HepG2 (cell line): ENCODE results near the gene TK2. TPM values are rescaled to one million over a fixed set of nuclear protein-coding genes. Genes with fewer than 3 reads are reported as not detected.

Experiments used
- AKAP8 ChIP-seq: sonication (generic); formaldehyde crosslinking; IDR thresholded peaks from 2 replicates; pipeline ENCODE4 v1.5.1; 2020; ENCODE audit warnings: mild to moderate bottlenecking, missing genetic modification reagents
- CCDC6 ChIP-seq: sonication (generic); formaldehyde crosslinking; IDR thresholded peaks from 2 replicates; pipeline ENCODE4 v1.8.1; 2022; ENCODE audit warnings: mild to moderate bottlenecking, missing genetic modification reagents, moderate library complexity
- HMGXB3 ChIP-seq: sonication (generic); formaldehyde crosslinking; IDR thresholded peaks from 2 replicates; pipeline ENCODE4 v1.4.0; 2020; ENCODE audit warnings: missing genetic modification reagents, borderline replicate concordance
- IRX3 ChIP-seq: sonication (generic); formaldehyde crosslinking; IDR thresholded peaks from 2 replicates; pipeline ENCODE4 v1.8.1; 2023; ENCODE audit warnings: mild to moderate bottlenecking, low read depth, missing genetic modification reagents, borderline replicate concordance
- ISL2 ChIP-seq: sonication (generic); formaldehyde crosslinking; IDR thresholded peaks from 2 replicates; pipeline ENCODE4 v1.5.0; 2020; ENCODE audit warnings: missing genetic modification reagents
- MIER3 ChIP-seq: IDR thresholded peaks from 2 replicates; pipeline ENCODE4 v1.6.1; 2016; ENCODE audit warnings: missing compliant biosample characterization, borderline replicate concordance
- MYNN ChIP-seq: sonication (generic); formaldehyde crosslinking; IDR thresholded peaks from 2 replicates; pipeline ENCODE4 v1.4.0; 2020; ENCODE audit warnings: mild to moderate bottlenecking, low read depth, missing genetic modification reagents
- NFRKB ChIP-seq: fragments of 450-650 bp; IDR thresholded peaks from 2 replicates; pipeline ENCODE4 v1.6.1; 2017
- POLR2G ChIP-seq: fragments of 200-400 bp; formaldehyde crosslinking; IDR thresholded peaks from 2 replicates; pipeline ENCODE4 v1.6.1; 2018; ENCODE audit warnings: mild to moderate bottlenecking, low read depth, low read length, moderate library complexity
- TBX3 ChIP-seq: fragments of 450-650 bp; IDR thresholded peaks from 2 replicates; pipeline ENCODE4 v1.6.1; 2017; ENCODE audit warnings: antibody characterized with exemption, mild to moderate bottlenecking, inconsistent platforms, borderline replicate concordance
- TEF ChIP-seq: sonication (generic); formaldehyde crosslinking; IDR thresholded peaks from 2 replicates; pipeline ENCODE4 v1.5.0; 2020; ENCODE audit warnings: missing genetic modification reagents
- TOE1 ChIP-seq: sonication (generic); formaldehyde crosslinking; IDR thresholded peaks from 2 replicates; pipeline ENCODE4 v1.4.0; 2020; ENCODE audit warnings: mild to moderate bottlenecking, missing genetic modification reagents
- ZNF138 ChIP-seq: sonication (generic); formaldehyde crosslinking; IDR thresholded peaks from 2 replicates; pipeline ENCODE4 v1.5.0; 2020; ENCODE audit warnings: mild to moderate bottlenecking, low read depth, missing genetic modification reagents
- ZNF205 ChIP-seq: IDR thresholded peaks from 2 replicates; pipeline ENCODE4 v1.6.1; 2018; ENCODE audit warnings: missing biosample characterization, missing genetic modification reagents
- ZNF333 ChIP-seq: sonication (generic); formaldehyde crosslinking; IDR thresholded peaks from 2 replicates; pipeline ENCODE4 v1.4.0; 2020; ENCODE audit warnings: mild to moderate bottlenecking, missing genetic modification reagents, borderline replicate concordance
- ZNF383 ChIP-seq: sonication (generic); formaldehyde crosslinking; IDR thresholded peaks from 2 replicates; pipeline ENCODE4 v1.4.0; 2020; ENCODE audit warnings: missing genetic modification reagents, mild to moderate bottlenecking, borderline replicate concordance
- ZNF44 ChIP-seq: sonication (generic); formaldehyde crosslinking; IDR thresholded peaks from 2 replicates; pipeline ENCODE4 v1.5.1; 2020; ENCODE audit warnings: mild to moderate bottlenecking, missing genetic modification reagents
- ZNF513 ChIP-seq: sonication (generic); formaldehyde crosslinking; conservative IDR thresholded peaks from 2 replicates; pipeline ENCODE4 v1.5.0; 2020; ENCODE audit warnings: missing genetic modification reagents
- ZNF556 ChIP-seq: sonication (generic); formaldehyde crosslinking; IDR thresholded peaks from 2 replicates; pipeline ENCODE4 v1.4.0; 2020; ENCODE audit warnings: mild to moderate bottlenecking, missing genetic modification reagents, borderline replicate concordance
- ZNF75D ChIP-seq: sonication (generic); formaldehyde crosslinking; IDR thresholded peaks from 2 replicates; pipeline ENCODE4 v1.8.1; 2023; ENCODE audit warnings: missing genetic modification reagents, mild to moderate bottlenecking, borderline replicate concordance
- ZNF772 ChIP-seq: sonication (generic); formaldehyde crosslinking; IDR thresholded peaks from 2 replicates; pipeline ENCODE4 v1.5.0; 2020; ENCODE audit warnings: mild to moderate bottlenecking, missing genetic modification reagents
- ZNF780A ChIP-seq: sonication (generic); formaldehyde crosslinking; IDR thresholded peaks from 2 replicates; pipeline ENCODE4 v1.8.0; 2022; ENCODE audit warnings: mild to moderate bottlenecking, missing genetic modification reagents, moderate library complexity
- ZNF781 ChIP-seq: sonication (generic); formaldehyde crosslinking; IDR thresholded peaks from 2 replicates; pipeline ENCODE4 v1.5.1; 2020; ENCODE audit warnings: borderline replicate concordance, mild to moderate bottlenecking, missing genetic modification reagents; ENCODE audit errors: not compliant biosample characterization
- ZNF816 ChIP-seq: sonication (generic); formaldehyde crosslinking; IDR thresholded peaks from 2 replicates; pipeline ENCODE4 v1.8.0; 2022; ENCODE audit warnings: missing genetic modification reagents, mild to moderate bottlenecking, borderline replicate concordance
- polyA plus RNA-seq, 8 experiments: library from polyadenylated mRNA; depleted of rRNA in 3 of 8; stranded (reverse) in 7 of 8; unstranded in 1 of 8; fragments of >200 nt; fragmentation: Illumina TruSeq in 4 of 8; extraction: Trizol in 4 of 8; gene quantifications; 2 replicates each; pipeline versions ENCODE4 v1.2.1 to v1.2.3, GENCODE V29; 2011 to 2016; ENCODE audit warnings: low read depth in 4 of 8, missing spikeins in 1 of 8, mixed read lengths in 1 of 8; ENCODE audit not compliant: insufficient read depth in 1 of 8
- total RNA-seq, 5 experiments: library from RNA; depleted of rRNA; stranded (reverse); fragments of >200 nt; fragmentation: Illumina TruSeq; extraction: Trizol; gene quantifications; 2 replicates each; pipeline ENCODE4 v1.2.3, GENCODE V29; 2016; ENCODE audit warnings: low read depth in 1 of 5

Gene TK2
- total and polyA plus RNA-seq, 2 of the 13 experiments (the other 11 are each of a cell fraction or from before 2014, with no cell fraction given): 18.7 to 21.0 TPM

- TF ChIP-seq HMGXB3 (CRISPR knock-in tag) (peak; percentile 91; the same call in 1 of the 2 replicates), ZNF556 (CRISPR knock-in tag) (peak; percentile 80; the same call in 1 of the 2 replicates), CCDC6 (CRISPR knock-in tag) (0 out of 2 replicates have a peak, but pooled peaks have one; percentile 17), MYNN (CRISPR knock-in tag) (no peak), ZNF44 (CRISPR knock-in tag) (no peak), ZNF75D (no peak), ZNF138 (CRISPR knock-in tag) (no peak), ISL2 (CRISPR knock-in tag) (peak; percentile 91), ZNF205 (CRISPR knock-in tag) (peak; percentile 88), TOE1 (CRISPR knock-in tag) (no peak), NFRKB (no peak), ZNF333 (peak; percentile 63; the same call in 1 of the 2 replicates), TEF (CRISPR knock-in tag) (no peak), IRX3 (CRISPR knock-in tag) (no peak), ZNF780A (CRISPR knock-in tag) (no peak), ZNF383 (CRISPR knock-in tag) (no peak), AKAP8 (CRISPR knock-in tag) (peak; percentile 75; the same call in 1 of the 2 replicates), ZNF816 (CRISPR knock-in tag) (peak; percentile 98), ZNF772 (CRISPR knock-in tag) (peak; percentile 85), ZNF513 (CRISPR knock-in tag) (no peak), TBX3 (no peak), MIER3 (CRISPR knock-in tag) (peak; percentile 98), ZNF781 (peak; percentile 90), POLR2G (peak; percentile 95)
These were observed 32.9 kb downstream of the TK2 start (continued) for GRCh38 chr16:66516808-66517585.
